ENCODE results near the gene GPR55.

Gene GPR55

GRCh38 chr2:230886671-230887071 lies 38.4 kb downstream of the GPR55 start:
- TF ChIP-seq CTCF (IDR thresholded peaks at IDR 0.05): no peak
- Histone ChIP-seq H3K27me3 (ENCODE audit: control insufficient read depth, insufficient read depth, low read length) (no peaks in the 10 kb centered on the region), H3K4me1 (no peaks in the 10 kb centered on the region), H3K36me3 (ENCODE audit: control insufficient read depth, insufficient read depth, low read length) (no peaks in the 10 kb centered on the region), H3K9me3 (ENCODE audit: control insufficient read depth, low read length) (no peaks in the 10 kb centered on the region), H2AFZ (no peak overlapping the region), H3K9ac (no peak overlapping the region), H3K27ac (no peak overlapping the region), H3K4me2 (ENCODE audit: low read length) (no peak overlapping the region), H3K4me3 (ENCODE audit: low read depth, low read length) (no peak overlapping the region), H3K79me2 (no peaks in the 10 kb centered on the region)

GRCh38 chr2:230886206-230886605 lies 38.8 kb downstream of the GPR55 start:
- H3K4me2 ChIP-seq (ENCODE audit: low read length): no peak overlapping the region
- no peak overlapping the region for H3K9ac ChIP-seq
- H3K79me2 ChIP-seq: no peaks in the 10 kb centered on the region
- no peaks in the 10 kb centered on the region for H3K36me3 ChIP-seq (ENCODE audit: control insufficient read depth, insufficient read depth, low read length)
- H3K9me3 ChIP-seq (ENCODE audit: control insufficient read depth, low read length): no peaks in the 10 kb centered on the region
- H2AFZ ChIP-seq: no peak overlapping the region
- H3K27ac ChIP-seq: no peak overlapping the region
- TF ChIP-seq CTCF (IDR thresholded peaks at IDR 0.05): no peak
- no peaks in the 10 kb centered on the region for H3K27me3 ChIP-seq (ENCODE audit: control insufficient read depth, insufficient read depth, low read length)
- H3K4me3 ChIP-seq (ENCODE audit: low read depth, low read length): no peak overlapping the region
- H3K4me1 ChIP-seq: no peaks in the 10 kb centered on the region

- TF ChIP-seq CTCF (IDR thresholded peaks at IDR 0.05): no peak
Measured at GRCh38 chr2:230885463-230886130, 39.4 kb downstream of the GPR55 start.

GRCh38 chr2:230881840-230882239 lies 43.2 kb downstream of the GPR55 start:
- no peaks in the 10 kb centered on the region for H3K27me3 ChIP-seq (ENCODE audit: control insufficient read depth, insufficient read depth, low read length)
- no peaks in the 10 kb centered on the region for H3K79me2 ChIP-seq
- H3K4me1 ChIP-seq: no peaks in the 10 kb centered on the region
- no peak overlapping the region for H3K4me2 ChIP-seq (ENCODE audit: low read length)
- no peak overlapping the region for H3K27ac ChIP-seq
- H3K9ac ChIP-seq: no peak overlapping the region
- TF ChIP-seq CTCF (IDR thresholded peaks at IDR 0.05): no peak
- no peak overlapping the region for H3K4me3 ChIP-seq (ENCODE audit: low read depth, low read length)
- H3K36me3 ChIP-seq (ENCODE audit: control insufficient read depth, insufficient read depth, low read length): no peaks in the 10 kb centered on the region
- no peaks in the 10 kb centered on the region for H3K9me3 ChIP-seq (ENCODE audit: control insufficient read depth, low read length)
- no peak overlapping the region for H2AFZ ChIP-seq

More at GRCh38 chr2:230885463-230886130, 39.4 kb downstream of the GPR55 start:
- H3K4me1 ChIP-seq: no peaks in the 10 kb centered on the region
- H3K27me3 ChIP-seq (ENCODE audit: control insufficient read depth, insufficient read depth, low read length): no peaks in the 10 kb centered on the region
- no peaks in the 10 kb centered on the region for H3K9me3 ChIP-seq (ENCODE audit: control insufficient read depth, low read length)
- H3K4me2 ChIP-seq (ENCODE audit: low read length): no peak overlapping the region
- no peaks in the 10 kb centered on the region for H3K79me2 ChIP-seq
- no peak overlapping the region for H3K9ac ChIP-seq
- H3K36me3 ChIP-seq (ENCODE audit: control insufficient read depth, insufficient read depth, low read length): no peaks in the 10 kb centered on the region
- H3K27ac ChIP-seq: no peak overlapping the region
- no peak overlapping the region for H2AFZ ChIP-seq
- no peak overlapping the region for H3K4me3 ChIP-seq (ENCODE audit: low read depth, low read length)

GRCh38 chr2:230879891-230880290 lies 45.2 kb downstream of the GPR55 start:
- no peaks in the 10 kb centered on the region for H3K4me1 ChIP-seq
- H2AFZ ChIP-seq: no peak overlapping the region
- H3K9me3 ChIP-seq (ENCODE audit: control insufficient read depth, low read length): no peaks in the 10 kb centered on the region
- H3K79me2 ChIP-seq: no peaks in the 10 kb centered on the region
- TF ChIP-seq CTCF (IDR thresholded peaks at IDR 0.05): no peak
- no peaks in the 10 kb centered on the region for H3K27me3 ChIP-seq (ENCODE audit: control insufficient read depth, insufficient read depth, low read length)
- no peak overlapping the region for H3K27ac ChIP-seq
- H3K4me3 ChIP-seq (ENCODE audit: low read depth, low read length): no peak overlapping the region
- H3K9ac ChIP-seq: no peak overlapping the region
- no peaks in the 10 kb centered on the region for H3K36me3 ChIP-seq (ENCODE audit: control insufficient read depth, insufficient read depth, low read length)
- H3K4me2 ChIP-seq (ENCODE audit: low read length): no peak overlapping the region

Data from parathyroid adenoma (tissue), 2 donors.